Neuronal stem cell (in vitro differentiated cells): ENCODE results near the gene INTS1.

Source experiments
- DNase-seq: peaks from one replicate; pipeline ENCODE4 v3.0.0-alpha.2; 2013; ENCODE audit warnings: low spot score
- H2AFZ ChIP-seq: one replicate; pipeline ENCODE4 v1.6.1; 2013; ENCODE audit warnings: mild to moderate bottlenecking, low read length, inconsistent platforms
- H2AK5ac ChIP-seq: 2 replicates; pipeline ENCODE4 v1.6.1; 2013; ENCODE audit warnings: low read depth, mild to moderate bottlenecking, inconsistent platforms, low read length, moderate library complexity, mixed read lengths
- H2BK120ac ChIP-seq: 2 replicates; pipeline ENCODE4 v1.6.1; 2013; ENCODE audit warnings: low read depth, mild to moderate bottlenecking, inconsistent platforms, low read length, moderate library complexity, mixed read lengths
- H2BK12ac ChIP-seq: one replicate; pipeline ENCODE4 v1.6.1; 2013; ENCODE audit warnings: low read length, inconsistent platforms
- H2BK15ac ChIP-seq: 2 replicates; pipeline ENCODE4 v1.6.1; 2013; ENCODE audit warnings: mild to moderate bottlenecking, low read length, inconsistent platforms, mixed read lengths
- H2BK5ac ChIP-seq: one replicate; pipeline ENCODE4 v1.6.1; 2013; ENCODE audit warnings: inconsistent platforms, mild to moderate bottlenecking, low read length, moderate library complexity
- H3K14ac ChIP-seq: one replicate; pipeline ENCODE4 v1.6.1; 2013; ENCODE audit warnings: low read length, inconsistent platforms
- H3K18ac ChIP-seq: 2 replicates; pipeline ENCODE4 v1.6.1; 2013; ENCODE audit warnings: low read length, inconsistent platforms
- H3K23ac ChIP-seq: 2 replicates; pipeline ENCODE4 v1.6.1; 2013; ENCODE audit warnings: low read depth, mild to moderate bottlenecking, mixed read lengths, low read length, inconsistent platforms; ENCODE audit not compliant: poor library complexity
- H3K27ac ChIP-seq: replicated peaks from 3 replicates; pipeline ENCODE4 v1.5.1; 2013; ENCODE audit warnings: low read length, inconsistent platforms
- H3K27me3 ChIP-seq, 3 experiments: 2 replicates each; pipeline ENCODE4 v1.6.1; 2013; ENCODE audit warnings: low read length in 3 of 3, mild to moderate bottlenecking in 2 of 3, inconsistent platforms in 1 of 3, low read depth in 1 of 3, mixed read lengths in 1 of 3, moderate library complexity in 1 of 3; ENCODE audit not compliant: control insufficient read depth in 3 of 3, insufficient read depth in 3 of 3
- H3K36me3 ChIP-seq, 2 donors: replicated peaks in 1 of 2; 2 replicates each; pipeline ENCODE4 v1.6.1; 2013; ENCODE audit warnings: low read length in 2 of 2; ENCODE audit not compliant: control insufficient read depth in 2 of 2, insufficient read depth in 2 of 2
- H3K4ac ChIP-seq: 2 replicates; pipeline ENCODE4 v1.6.1; 2013; ENCODE audit warnings: inconsistent platforms, mild to moderate bottlenecking, low read length, moderate library complexity
- H3K4me1 ChIP-seq, 2 donors: 1 replicate in 1 of 2; 2 replicates in 1 of 2; pipeline ENCODE4 v1.6.1; 2013; ENCODE audit warnings: low read length in 2 of 2, low read depth in 1 of 2; ENCODE audit not compliant: control insufficient read depth in 2 of 2, insufficient read depth in 1 of 2
- H3K4me2 ChIP-seq: one replicate; pipeline ENCODE4 v1.6.1; 2013; ENCODE audit warnings: mild to moderate bottlenecking, low read length, inconsistent platforms; ENCODE audit not compliant: insufficient read depth, poor library complexity, severe bottlenecking
- H3K4me3 ChIP-seq, 2 donors: 2 replicates each; pipeline ENCODE4 v1.5.1; 2013; ENCODE audit warnings: low read length in 2 of 2, mild to moderate bottlenecking in 2 of 2, inconsistent platforms in 1 of 2, moderate library complexity in 1 of 2
- H3K79me1 ChIP-seq: one replicate; pipeline ENCODE4 v1.6.1; 2013; ENCODE audit warnings: low read depth, mild to moderate bottlenecking, inconsistent platforms, low read length, moderate library complexity
- H3K9ac ChIP-seq: one replicate; pipeline ENCODE4 v1.6.1; 2013; ENCODE audit warnings: mild to moderate bottlenecking, low read depth, low read length, inconsistent platforms; ENCODE audit not compliant: poor library complexity
- H3K9me3 ChIP-seq, 2 donors: replicated peaks in 1 of 2; 2 replicates each; pipeline versions ENCODE3 to v1.6.1; 2013; ENCODE audit warnings: low read length in 2 of 2, mild to moderate bottlenecking in 2 of 2, inconsistent platforms in 1 of 2, low read depth in 1 of 2, mixed read lengths in 1 of 2, moderate library complexity in 1 of 2; ENCODE audit not compliant: control insufficient read depth in 2 of 2, insufficient read depth in 1 of 2
- H4K8ac ChIP-seq: one replicate; pipeline ENCODE4 v1.6.1; 2013; ENCODE audit warnings: low read depth, mild to moderate bottlenecking, inconsistent platforms, low read length, moderate library complexity
- H4K91ac ChIP-seq: one replicate; pipeline ENCODE4 v1.6.1; 2013; ENCODE audit warnings: low read length, low read depth, mild to moderate bottlenecking, inconsistent platforms; ENCODE audit not compliant: poor library complexity
- WGBS, 2 donors: extraction: QIAGEN DNeasy Blood & Tissue Kit; methylation state at CpG; one replicate each; pipeline ENCODE4 v1.1.7; 2013; ENCODE audit warnings: missing lambda C conversion rate in 2 of 2, mixed read lengths in 1 of 2; ENCODE audit not compliant: insufficient read length in 2 of 2, insufficient replicate concordance in 1 of 2; ENCODE audit errors: extremely low coverage in 2 of 2; 5-methylcytosine and 5-hydroxymethylcytosine counted together

Gene INTS1

GRCh38 chr7:1493571-1493970 lies 10.6 kb downstream of the INTS1 start:
- H3K4me3 ChIP-seq, result no peak overlapping the region
- no peaks in the 10 kb centered on the region for H3K27me3 ChIP-seq
- no peaks in the 10 kb centered on the region for H3K4me1 ChIP-seq
- no peak overlapping the region for H4K91ac ChIP-seq
- no peak overlapping the region for H3K9ac ChIP-seq
- H2BK5ac ChIP-seq, result peak overlapping the region; percentile 53
- H2BK120ac ChIP-seq, result no peak overlapping the region
- no peak overlapping the region for H3K4me2 ChIP-seq
- no peaks in the 10 kb centered on the region for H3K9me3 ChIP-seq
- no peak overlapping the region for H2BK12ac ChIP-seq
- no peak for DNase-seq
- no peak overlapping the region for H3K23ac ChIP-seq
- H2BK15ac ChIP-seq, result no peak overlapping the region
- no peak overlapping the region for H3K14ac ChIP-seq
- peaks cover 60 to 90% of the 10 kb centered on the region in 2 donors for H3K36me3 ChIP-seq
- peak overlapping the region; percentile 43 for H4K8ac ChIP-seq
- H3K4ac ChIP-seq, result no peak overlapping the region
- no peak overlapping the region for H3K18ac ChIP-seq
- H3K27ac ChIP-seq, result no peak overlapping the region
- H2AFZ ChIP-seq, result no peak overlapping the region
- H3K79me1 ChIP-seq, result peaks cover 10% of the 10 kb centered on the region
- WGBS, 2 donors, result no CpG with 5 or more reads among the region's 26 CpGs
- H2AK5ac ChIP-seq, result no peak overlapping the region

- Histone ChIP-seq H2BK12ac (no peak overlapping the region), H3K4me3 (no peak overlapping the region), H2AK5ac (no peak overlapping the region), H3K79me1 (peaks cover 10% of the 10 kb centered on the region), H2AFZ (no peak overlapping the region), H2BK120ac (no peak overlapping the region), H2BK5ac (peak overlapping the region; percentile 53), H3K4me2 (no peak overlapping the region), H3K14ac (no peak overlapping the region), H3K9me3 (no peaks in the 10 kb centered on the region), H3K27me3 (no peaks in the 10 kb centered on the region), H4K8ac (no peak overlapping the region), H2BK15ac (no peak overlapping the region), H3K23ac (no peak overlapping the region), H3K4me1 (no peaks in the 10 kb centered on the region), H3K9ac (no peak overlapping the region), H3K36me3 (peaks cover 60 to 92% of the 10 kb centered on the region in 2 donors), H3K27ac (no peak overlapping the region), H3K4ac (no peak overlapping the region), H4K91ac (no peak overlapping the region), H3K18ac (no peak overlapping the region)
- DNase-seq, result no peak
- WGBS, 2 donors, result no CpG with 5 or more reads among the region's 20 CpGs
Measured at GRCh38 chr7:1493129-1493528, 11.1 kb downstream of the INTS1 start.

DNA sequence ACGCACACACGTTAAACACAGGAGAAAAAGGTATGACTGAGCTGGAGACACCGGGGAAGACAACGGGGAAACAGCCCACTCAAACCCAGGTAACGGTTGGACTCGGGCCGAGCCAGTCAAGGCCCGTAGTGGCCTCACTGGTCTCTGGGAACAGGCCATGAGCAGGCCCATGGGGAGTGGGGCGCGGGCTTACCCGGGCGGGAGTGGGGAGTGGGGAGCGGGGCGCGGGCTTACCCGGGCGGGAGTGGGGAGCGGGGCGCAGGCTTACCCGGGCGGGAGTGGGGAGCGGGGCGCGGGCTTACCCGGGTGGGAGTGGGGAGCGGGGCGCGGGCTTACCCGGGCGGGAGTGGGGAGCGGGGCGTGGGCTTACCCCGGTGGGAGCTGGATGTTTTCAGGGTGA lies 11.5 kb downstream of the INTS1 start:
- H3K4me1 ChIP-seq, result no peaks in the 10 kb centered on the region
- no peak overlapping the region for H3K14ac ChIP-seq
- no peak overlapping the region for H3K9ac ChIP-seq
- no peak overlapping the region for H3K23ac ChIP-seq
- H3K9me3 ChIP-seq, result no peaks in the 10 kb centered on the region
- H2BK5ac ChIP-seq, result no peak overlapping the region
- no peak overlapping the region for H3K4me3 ChIP-seq
- H4K91ac ChIP-seq, result no peak overlapping the region
- H2BK12ac ChIP-seq, result no peak overlapping the region
- no peak overlapping the region for H4K8ac ChIP-seq
- no peak overlapping the region for H2AFZ ChIP-seq
- no peak overlapping the region for H2BK15ac ChIP-seq
- H3K79me1 ChIP-seq, result peaks cover 12% of the 10 kb centered on the region
- no peak overlapping the region for H3K27ac ChIP-seq
- peaks cover 61 to 92% of the 10 kb centered on the region in 2 donors for H3K36me3 ChIP-seq
- no peak overlapping the region for H3K4me2 ChIP-seq
- H2AK5ac ChIP-seq, result no peak overlapping the region
- no peaks in the 10 kb centered on the region for H3K27me3 ChIP-seq
- no peak overlapping the region for H2BK120ac ChIP-seq
- H3K4ac ChIP-seq, result no peak overlapping the region
- H3K18ac ChIP-seq, result no peak overlapping the region
- no peak for DNase-seq
- WGBS, 2 donors, result no CpG with 5 or more reads among the region's 33 CpGs

DNA sequence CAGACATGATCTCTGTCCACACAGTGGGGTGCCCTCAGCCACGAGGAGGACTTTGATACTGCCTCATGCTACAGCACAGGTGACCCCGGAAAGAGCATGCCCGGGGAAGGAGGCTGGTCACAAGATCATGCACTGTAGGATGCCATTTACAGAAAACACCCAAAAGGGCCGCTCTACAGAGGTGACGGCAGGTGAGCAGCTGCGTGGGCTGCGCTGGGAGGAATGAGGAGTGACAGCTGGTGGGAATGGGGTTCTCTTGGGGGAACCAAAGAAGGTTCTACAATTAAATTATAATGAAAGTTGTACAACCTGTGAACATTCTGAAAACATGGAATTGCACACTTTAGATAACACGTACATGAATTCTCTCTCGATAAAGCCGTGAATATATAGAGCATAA lies 12.0 kb downstream of the INTS1 start:
- Histone ChIP-seq H2AK5ac (no peak overlapping the region), H3K4ac (no peak overlapping the region), H3K36me3 (peaks cover 60 to 92% of the 10 kb centered on the region in 2 donors), H3K9ac (no peak overlapping the region), H3K27ac (no peak overlapping the region), H3K23ac (no peak overlapping the region), H2BK15ac (no peak overlapping the region), H2BK120ac (no peak overlapping the region), H3K79me1 (peaks cover 12% of the 10 kb centered on the region), H2AFZ (no peak overlapping the region), H3K14ac (no peak overlapping the region), H3K9me3 (no peaks in the 10 kb centered on the region), H4K91ac (no peak overlapping the region), H3K4me2 (no peak overlapping the region), H3K4me3 (no peak overlapping the region), H3K18ac (no peak overlapping the region), H2BK5ac (no peak overlapping the region), H3K4me1 (no peaks in the 10 kb centered on the region), H2BK12ac (no peak overlapping the region), H3K27me3 (no peaks in the 10 kb centered on the region), H4K8ac (no peak overlapping the region)
- no peak for DNase-seq
- WGBS, 2 donors, result no CpG with 5 or more reads among the region's 10 CpGs
